GM21367 (cell line): ENCODE measurements around the gene PLPPR3.
"Not testable (repeated sequence)": the region's sequence is repeated elsewhere in the genome, so short reads cannot be mapped to it uniquely, and the experiment has no call there.

Experiments
- ATAC-seq: cut with Tn5 transposase; IDR thresholded peaks from one replicate; pipeline ENCODE4 v1.9.1; 2021; ENCODE audit not compliant: unreplicated experiment

Gene PLPPR3

GRCh38 chr19:853614-854220 is 32.0 kb upstream of the PLPPR3 start:
- ATAC-seq, result not testable (repeated sequence)

DNA sequence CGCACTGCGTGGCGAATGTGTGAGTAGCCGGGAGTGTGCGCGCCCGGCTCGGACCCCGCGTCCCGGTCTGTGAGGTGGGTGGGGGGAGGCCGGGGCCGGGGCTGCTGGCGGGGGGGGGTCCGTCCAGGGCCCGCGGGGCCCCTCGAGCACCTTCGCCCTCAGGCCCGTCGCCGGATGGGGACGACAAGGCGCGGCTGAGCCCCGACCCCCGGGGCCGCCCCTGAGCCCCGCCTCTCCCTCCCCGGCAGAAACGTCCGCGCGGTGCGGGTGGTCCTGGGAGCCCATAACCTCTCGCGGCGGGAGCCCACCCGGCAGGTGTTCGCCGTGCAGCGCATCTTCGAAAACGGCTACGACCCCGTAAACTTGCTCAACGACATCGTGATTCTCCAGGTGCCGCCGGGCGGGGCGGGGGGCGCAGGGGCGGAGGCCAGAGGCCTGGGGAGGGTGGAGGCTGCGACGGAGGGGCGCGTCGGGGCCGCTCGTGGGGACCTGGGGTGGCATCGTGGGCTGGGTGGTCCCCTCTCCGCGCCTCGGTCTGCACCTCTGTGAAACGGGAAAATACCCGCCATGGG is 31.3 kb upstream of the PLPPR3 start:
- no peak for ATAC-seq

- ATAC-seq, result no peak
Measured at GRCh38 chr19:852136-853013, 30.6 kb upstream of the PLPPR3 start, which contains the start of gene ELANE. Gene ELANE, plus strand, starts transcription at chr19:852303. Its CDS starts 26 bp downstream, at chr19:852329.

- no peak for ATAC-seq
Measured at GRCh38 chr19:850979-851335, 29.2 kb upstream of the PLPPR3 start.

DNA sequence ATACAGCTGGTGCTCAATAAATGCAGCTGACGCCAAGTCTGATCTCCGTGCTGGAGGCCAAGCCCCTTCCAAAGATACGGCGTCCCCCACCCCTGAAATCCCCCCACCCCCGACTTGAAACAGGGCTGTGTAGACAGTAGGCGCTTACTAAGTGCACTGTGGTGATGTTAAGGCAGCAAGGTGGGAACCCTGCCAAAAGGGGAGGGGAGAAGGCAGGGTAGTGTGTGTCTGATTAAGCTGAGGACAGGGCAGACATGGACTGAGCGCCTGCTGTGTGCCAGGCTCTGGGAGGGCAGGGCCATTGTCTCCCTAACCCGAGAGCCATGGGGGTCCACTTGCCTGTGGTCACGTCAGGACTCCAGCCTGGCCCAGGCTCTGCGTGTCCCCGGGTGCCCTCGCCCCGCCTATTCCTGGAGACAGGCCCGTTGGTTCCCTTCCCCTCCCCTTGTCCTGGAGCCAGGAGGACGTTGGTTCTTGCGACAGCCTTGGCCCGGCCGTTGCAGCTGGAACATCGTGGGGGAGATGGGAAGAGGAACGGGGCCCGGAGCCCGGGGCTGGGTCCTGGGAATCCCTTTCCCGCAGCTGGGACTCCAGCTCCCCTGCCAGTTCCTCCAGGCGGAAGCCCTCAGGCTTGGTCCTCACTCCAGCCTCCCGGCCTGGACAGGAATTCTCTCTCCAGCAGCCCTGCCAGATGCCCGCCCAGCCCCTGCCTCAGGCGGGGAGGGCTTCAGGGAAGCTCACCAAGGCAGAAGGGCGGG is 28.6 kb upstream of the PLPPR3 start:
- ATAC-seq, result no peak

DNA sequence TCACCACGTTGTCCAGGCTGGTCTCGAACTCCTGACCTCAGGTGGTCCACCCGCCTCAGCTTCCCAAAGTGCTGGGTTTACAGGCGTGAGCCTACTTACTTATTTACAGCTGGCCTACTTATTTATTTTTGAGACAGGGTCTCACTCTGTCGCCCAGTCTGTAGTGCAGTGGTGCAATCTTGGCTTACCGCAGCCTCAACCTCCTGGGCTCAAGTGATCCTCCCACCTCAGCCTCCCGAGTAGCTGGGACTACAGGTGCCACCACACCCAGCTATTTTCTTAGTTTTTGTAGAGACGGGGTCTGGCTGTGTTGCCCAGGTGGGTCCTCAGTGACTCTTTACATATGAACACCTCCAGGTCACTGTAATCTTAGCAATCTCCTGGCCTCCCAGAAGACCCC is 27.4 kb upstream of the PLPPR3 start:
- not testable (repeated sequence) for ATAC-seq

GRCh38 chr19:848386-848921 is 26.7 kb upstream of the PLPPR3 start:
- no peak for ATAC-seq

GRCh38 chr19:845707-846521 is 24.2 kb upstream of the PLPPR3 start:
- no peak for ATAC-seq

- ATAC-seq, result no peak
Measured at GRCh38 chr19:844546-844971, 22.8 kb upstream of the PLPPR3 start.

GRCh38 chr19:843836-844545 is 22.2 kb upstream of the PLPPR3 start:
- no peak for ATAC-seq

DNA sequence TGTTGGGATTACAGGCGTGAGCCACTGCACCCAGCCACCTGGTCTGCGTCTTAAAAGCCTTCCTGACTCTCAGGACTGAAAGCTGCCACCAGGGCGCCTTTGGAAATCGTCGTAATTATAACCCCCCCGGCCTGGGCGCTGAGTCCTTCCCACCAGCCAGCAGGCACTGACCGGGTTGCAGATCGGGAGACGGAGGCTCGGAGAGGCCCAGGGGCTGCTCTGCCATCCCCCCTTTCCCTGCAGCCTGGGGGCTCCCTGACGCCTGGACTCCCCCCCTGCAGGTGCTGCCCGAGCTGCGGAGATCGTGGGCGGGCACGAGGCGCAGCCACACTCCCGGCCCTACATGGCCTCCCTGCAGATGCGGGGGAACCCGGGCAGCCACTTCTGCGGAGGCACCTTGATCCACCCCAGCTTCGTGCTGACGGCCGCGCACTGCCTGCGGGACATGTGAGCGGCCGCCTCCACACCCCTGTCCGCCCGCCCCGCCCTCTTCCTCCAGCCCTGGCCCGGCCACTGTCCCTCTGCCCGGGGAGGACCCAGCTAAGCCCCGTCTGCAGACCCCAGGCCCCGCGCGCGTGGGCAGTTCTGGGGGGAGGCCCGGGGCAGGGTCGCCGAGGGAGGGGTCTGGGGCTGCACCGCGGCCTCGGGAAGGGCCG is 21.6 kb upstream of the PLPPR3 start:
- ATAC-seq, result no peak

- not testable (repeated sequence) for ATAC-seq
Measured at GRCh38 chr19:842802-843179, 21.0 kb upstream of the PLPPR3 start.

GRCh38 chr19:840519-841206 is 18.9 kb upstream of the PLPPR3 start, which contains the start of gene PRTN3:
Gene PRTN3, plus strand, starts transcription at chr19:840999. Its CDS starts 10 bp downstream, at chr19:841009.
- no peak for ATAC-seq

DNA sequence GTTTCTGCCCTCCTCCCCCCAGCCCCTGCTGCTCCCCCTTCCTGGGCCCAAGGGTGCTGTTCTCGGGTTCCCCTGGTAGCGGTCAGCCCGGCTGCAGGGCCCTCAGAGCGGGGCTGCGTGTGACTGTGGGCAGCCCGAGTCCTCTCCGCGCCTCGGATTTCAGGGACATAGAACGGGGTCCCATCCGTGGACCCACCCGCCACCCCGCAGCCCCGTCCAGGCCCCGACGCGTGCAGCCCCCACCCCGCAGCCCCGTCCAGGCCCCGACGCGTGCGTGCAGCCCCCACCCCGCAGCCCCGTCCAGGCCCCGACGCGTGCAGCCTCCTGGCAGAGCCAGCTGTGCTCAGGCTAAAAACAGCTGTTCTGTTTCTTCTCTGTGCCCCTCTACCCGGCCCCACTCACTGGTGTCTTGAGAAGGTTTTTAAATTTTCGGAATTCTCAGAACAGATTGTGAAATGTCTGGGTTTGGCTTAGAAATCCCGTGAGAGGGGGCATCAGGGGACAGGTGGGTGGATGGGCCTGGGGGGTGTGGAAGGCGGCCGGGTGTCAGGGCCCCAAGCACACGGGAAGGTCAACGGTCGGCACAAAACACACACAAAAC is 13.6 kb upstream of the PLPPR3 start:
- no peak for ATAC-seq

GRCh38 chr19:834216-834615 is 12.5 kb upstream of the PLPPR3 start:
- ATAC-seq, result no peak

- ATAC-seq, result no peak
Measured at GRCh38 chr19:831407-832369, 9.9 kb upstream of the PLPPR3 start.
